ENCODE measurements around the gene TUT1.
"Not testable (repeated sequence)": the region's sequence is repeated elsewhere in the genome, so short reads cannot be mapped to it uniquely, and the experiment has no call there.

The TUT1 gene

GRCh38 chr11:62604460-62605120 is 13.3 kb upstream of the TUT1 start:
- DNase-seq, result no peak

DNA sequence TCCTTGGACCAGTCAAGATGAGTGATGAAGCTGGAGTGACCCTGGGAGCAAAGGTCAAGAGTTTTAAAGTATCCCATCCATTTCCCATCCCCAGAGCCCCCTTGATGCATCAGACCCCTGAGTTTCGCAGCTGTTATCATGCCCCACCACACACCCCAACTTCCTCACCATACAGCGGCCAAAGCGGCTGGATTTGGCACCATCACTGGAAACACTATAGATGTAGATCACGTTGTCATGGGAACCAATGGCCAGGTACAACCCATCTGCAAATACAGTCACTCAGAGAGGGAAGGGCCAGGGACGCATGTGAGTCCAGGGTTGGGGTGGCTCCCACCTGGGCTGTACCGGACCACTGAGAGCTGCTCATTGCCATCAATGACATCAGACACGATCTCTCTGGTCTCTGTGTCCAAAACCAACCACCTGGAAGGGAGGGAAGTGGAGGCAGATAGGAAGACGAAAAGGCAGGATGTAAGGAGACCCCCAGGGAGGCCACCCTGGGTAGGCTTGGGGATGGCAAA is 12.5 kb upstream of the TUT1 start:
- no peak for DNase-seq

DNA sequence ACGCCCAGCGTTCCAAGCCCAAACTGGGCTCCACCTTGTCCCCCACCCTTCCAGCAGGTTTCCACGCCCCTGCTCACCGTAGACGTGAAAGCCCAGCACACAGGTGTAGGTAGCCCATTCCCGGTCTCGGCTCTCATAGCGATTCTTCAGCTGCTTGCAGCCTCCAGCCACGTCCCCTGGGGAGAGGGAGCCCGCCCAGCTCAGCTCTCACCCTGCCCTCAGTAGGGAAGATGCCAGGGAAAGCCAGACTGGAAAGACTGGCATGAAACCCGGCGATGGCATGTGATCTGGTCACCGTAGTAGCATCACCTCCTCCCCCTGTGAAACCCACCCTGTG is 11.7 kb upstream of the TUT1 start:
- no peak for DNase-seq

- no peak for DNase-seq
These were observed 11.1 kb upstream of the TUT1 start for GRCh38 chr11:62602141-62603071.

DNA sequence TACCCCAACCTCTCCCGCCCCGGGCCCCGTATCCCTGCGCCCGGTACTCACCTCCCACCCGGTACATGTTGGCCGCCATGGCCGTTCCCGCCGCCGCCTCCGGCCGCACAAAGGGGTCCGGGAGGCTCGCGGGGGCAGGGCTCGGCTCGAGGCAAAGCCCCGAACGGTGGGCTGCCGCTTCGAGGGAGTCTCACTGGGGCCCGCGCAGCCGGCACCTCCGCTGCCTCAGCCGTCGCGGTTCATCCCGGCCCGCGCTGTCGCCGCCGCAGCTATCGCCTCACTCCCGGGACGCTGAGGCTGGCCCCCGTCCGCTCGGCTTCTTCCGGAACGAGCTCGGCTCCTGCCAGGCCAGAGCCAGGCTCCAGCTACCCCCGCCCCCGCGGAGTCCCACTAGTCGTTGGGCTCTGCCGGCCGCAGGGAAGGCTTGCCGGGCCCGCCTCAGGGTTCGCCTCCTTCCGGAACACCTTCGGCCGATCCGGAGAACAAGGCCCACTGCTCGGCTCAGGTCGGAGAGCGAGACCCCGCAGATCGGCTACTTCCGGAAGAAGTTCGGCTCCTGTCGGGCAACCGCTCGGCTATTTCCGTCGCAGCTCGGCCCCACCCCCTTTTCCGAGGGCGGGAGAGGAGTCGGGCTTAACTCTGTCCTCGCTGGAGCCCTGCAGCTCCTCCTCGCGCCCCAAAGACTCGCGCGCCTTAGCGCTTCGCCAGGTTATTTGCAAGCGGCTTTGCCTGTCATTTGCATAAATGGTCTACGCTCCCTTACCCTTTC is 10.2 kb upstream of the TUT1 start, which contains the start of gene MTA2:
MTA2 (minus strand) TSS at position 494 of the 769 bp plus-strand sequence; CDS start at position 79, 415 bp downstream.
- peak; percentile 88 for DNase-seq

DNA sequence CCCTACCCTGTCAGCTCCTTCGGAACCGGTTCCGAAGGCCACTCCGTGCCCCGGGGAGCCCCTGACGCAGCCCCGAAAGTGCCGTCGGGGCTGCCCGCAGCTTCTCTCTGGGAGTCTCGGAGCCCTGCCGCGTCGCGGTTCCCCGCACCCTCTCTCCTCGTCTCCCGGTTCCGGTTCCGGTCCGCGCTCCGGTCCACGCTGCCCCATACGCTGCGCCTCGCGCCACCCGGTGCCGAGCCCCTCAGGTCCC is 9.7 kb upstream of the TUT1 start:
- no peak for DNase-seq

GRCh38 chr11:62600367-62601121 is 9.2 kb upstream of the TUT1 start:
- DNase-seq, result no peak

GRCh38 chr11:62599901-62600300 is 8.6 kb upstream of the TUT1 start:
- no peak for DNase-seq

GRCh38 chr11:62599069-62599696 is 7.9 kb upstream of the TUT1 start:
- peak; percentile 97 for DNase-seq

DNA sequence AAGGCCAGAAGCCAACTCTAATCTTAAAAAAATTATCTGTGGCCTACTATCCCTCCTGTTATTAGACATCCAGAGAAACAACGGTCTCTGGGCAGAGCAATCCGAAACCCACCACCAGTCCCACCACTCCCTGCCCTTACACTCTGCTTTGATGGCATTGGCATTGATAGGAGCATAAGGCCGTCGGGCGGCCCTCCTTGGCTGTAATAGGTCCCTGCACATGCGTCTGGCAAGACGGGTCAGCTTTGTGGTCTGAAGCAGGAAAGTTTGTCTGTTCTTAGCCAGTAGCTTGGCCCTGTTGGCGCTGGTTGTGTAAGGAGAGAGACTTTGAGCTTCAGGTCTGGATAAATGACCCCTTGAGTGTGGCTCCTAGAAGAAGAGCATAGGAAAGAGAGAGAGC is 3.8 kb upstream of the TUT1 start:
- no peak for DNase-seq

- DNase-seq, result no peak
These were observed 2.2 kb upstream of the TUT1 start for GRCh38 chr11:62593434-62594044.

GRCh38 chr11:62592989-62593421 is 1.7 kb upstream of the TUT1 start:
- no peak for DNase-seq

DNA sequence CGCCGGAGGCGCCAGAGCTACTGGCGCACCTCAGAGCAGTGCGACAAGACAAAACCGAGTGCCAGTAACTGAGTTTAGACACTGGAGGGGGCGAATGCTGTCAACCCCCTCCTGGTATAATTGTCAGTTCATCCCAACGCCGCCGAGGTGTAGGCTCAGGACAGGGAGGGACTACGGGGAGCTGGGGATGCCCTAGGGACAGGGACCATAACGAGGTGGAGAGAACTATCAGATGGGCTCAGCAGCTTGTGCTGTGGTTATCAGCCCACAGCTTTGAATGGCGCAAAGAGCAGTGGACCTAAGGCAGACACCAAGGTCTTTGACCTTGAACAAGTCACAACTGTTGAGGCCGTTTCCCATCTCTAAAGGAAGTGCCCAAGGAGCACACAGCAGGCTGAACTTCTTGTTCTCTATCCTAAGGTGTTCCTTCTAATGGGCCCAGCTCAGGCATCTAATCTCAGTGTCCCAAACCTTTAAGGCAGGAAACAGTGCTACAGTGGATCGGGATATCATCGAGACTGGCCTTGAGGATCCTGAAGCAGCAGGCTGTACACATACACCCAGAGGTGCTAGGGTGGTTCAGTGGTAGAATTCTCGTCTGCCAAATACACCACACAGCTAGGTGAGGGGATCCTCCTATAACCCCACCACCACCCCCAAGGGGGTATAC is 958 bp upstream of the TUT1 start:
- DNase-seq, result no peak

DNA sequence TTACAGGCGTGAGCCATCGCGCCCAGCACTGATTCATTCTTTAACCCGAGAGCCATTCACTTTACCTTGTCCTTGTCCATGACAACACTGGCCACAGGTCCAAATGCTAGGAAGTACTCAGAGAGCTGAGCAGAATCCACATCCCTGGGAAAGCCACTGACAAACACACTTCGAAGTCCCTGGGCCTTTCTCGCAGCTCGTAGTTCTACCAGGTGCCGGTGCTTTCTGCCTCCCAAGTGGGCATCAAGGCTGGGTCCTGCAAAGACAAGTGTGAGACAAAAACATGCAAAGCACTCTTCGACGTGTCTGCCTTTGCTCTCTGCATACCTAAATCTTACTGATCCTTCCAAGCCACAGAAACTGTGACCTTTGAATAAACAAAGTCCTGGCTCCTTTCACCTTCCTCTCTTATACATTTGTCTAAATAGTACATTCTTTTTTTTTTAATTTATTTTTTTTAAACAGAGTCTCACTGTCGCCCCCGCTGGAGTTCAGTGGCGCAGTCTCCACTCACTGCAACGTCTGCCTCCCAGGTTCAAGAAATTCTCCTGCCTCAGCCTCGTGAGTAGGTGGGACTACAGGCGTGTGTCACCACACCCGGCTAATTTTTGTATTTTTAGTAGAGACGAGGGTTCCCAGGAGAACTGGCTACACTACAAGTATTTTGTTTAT is 2.2 kb downstream of the TUT1 start:
- no peak for DNase-seq

DNA sequence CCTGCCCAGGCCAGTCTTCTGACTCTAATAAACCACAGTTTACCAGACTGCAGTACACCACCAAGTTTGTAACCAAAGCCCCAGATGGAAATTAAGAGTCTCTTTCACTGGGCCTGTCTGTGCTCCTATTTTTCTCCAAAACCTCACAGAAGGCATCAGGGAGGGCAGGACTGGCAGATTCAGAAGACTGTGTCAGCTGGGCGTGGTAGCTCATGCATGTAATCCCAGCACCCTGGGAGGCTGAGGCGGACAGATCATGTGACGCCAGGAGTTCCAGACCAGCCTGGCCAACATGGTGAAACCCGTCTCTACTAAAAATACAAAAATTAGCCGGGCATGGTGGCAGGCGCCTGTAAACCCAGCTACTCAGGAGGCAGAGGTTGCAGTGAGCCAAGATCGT is 6.0 kb downstream of the TUT1 start:
- not testable (repeated sequence) for DNase-seq

DNA sequence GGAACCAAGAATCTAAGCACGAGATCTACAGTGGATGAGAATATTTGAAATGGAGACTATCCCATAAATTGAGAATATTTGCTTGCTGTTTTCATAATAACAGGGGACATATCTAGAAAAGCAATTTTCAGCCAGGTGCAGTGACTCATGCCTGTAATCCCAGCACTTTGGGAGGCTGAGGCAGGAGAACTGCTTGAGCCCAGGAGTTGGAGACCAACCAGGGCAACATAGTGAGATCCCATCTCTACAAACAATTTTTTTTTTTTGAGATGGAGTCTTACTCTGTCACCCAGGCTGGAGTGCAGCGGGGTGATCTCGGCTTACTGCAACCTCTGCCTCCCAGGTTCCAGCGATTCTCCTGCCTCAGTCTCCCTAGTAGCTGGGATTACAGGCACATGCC is 9.6 kb downstream of the TUT1 start:
- DNase-seq, result not testable (repeated sequence)

- no peak for DNase-seq
These were observed 10.2 kb downstream of the TUT1 start for GRCh38 chr11:62580959-62581715.

GRCh38 chr11:62579252-62579651 is 12.1 kb downstream of the TUT1 start:
- DNase-seq, result no peak

DNA sequence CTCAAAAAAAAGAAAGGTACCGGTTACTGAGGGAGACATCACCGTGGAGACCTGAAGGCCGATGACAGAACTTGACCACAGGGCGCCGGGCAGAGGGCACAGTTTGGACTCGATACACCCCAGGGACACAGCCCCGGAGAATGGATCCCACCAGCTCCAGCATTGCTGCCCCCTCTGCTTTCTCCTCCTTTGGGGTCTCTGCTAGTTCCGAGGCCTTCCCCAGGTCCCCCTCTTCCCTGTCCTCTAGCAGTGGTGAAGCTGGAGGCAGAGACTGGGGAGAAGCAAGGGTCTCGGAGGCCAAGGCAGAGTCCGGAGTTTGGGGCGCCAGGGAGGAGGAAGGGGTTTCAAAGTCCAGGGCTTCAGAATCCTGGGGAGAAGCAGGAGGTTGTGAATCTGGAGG is 12.8 kb downstream of the TUT1 start:
- DNase-seq, result no peak

Data from NCI-H1436 treated with DMSO at 0.1 percent for 48 hours (cell line).